ENCODE measurements around the gene NEXN. TPM values are rescaled to one million over a fixed set of nuclear protein-coding genes. Genes with fewer than 3 reads are reported as not detected.

The NEXN gene
- total RNA-seq, 2 donors from 2014 or later = 269 to 295 TPM

DNA sequence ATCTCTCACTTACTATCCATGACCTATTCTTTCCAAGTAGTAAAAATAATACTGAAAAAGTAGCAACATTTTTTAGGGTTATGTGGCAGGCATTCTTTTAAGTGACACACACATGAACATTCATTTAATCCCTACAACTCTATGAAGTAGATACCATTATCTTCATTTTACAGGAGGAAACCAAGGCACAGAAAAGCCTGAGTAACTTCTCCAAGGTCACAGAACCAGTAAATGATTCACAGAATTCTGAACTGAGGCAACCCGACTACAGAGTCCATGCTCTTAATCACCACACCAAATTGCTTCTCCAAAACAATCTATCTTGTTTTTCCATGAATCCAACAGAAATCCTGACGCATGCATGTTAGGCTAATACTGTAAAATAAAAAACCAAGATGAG, 73.0 kb downstream of the NEXN start:
- TF ChIP-seq, protein P1, sequence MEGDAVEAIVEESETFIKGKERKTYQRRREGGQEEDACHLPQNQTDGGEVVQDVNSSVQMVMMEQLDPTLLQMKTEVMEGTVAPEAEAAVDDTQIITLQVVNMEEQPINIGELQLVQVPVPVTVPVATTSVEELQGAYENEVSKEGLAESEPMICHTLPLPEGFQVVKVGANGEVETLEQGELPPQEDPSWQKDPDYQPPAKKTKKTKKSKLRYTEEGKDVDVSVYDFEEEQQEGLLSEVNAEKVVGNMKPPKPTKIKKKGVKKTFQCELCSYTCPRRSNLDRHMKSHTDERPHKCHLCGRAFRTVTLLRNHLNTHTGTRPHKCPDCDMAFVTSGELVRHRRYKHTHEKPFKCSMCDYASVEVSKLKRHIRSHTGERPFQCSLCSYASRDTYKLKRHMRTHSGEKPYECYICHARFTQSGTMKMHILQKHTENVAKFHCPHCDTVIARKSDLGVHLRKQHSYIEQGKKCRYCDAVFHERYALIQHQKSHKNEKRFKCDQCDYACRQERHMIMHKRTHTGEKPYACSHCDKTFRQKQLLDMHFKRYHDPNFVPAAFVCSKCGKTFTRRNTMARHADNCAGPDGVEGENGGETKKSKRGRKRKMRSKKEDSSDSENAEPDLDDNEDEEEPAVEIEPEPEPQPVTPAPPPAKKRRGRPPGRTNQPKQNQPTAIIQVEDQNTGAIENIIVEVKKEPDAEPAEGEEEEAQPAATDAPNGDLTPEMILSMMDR (IDR thresholded peaks at IDR 0.05) = no peak
- Histone ChIP-seq H3K4me3 (no peak overlapping the region), H3K4me1 (no peaks in the 10 kb centered on the region), H3K27ac (no peak overlapping the region), H3K9me3 (no peaks in the 10 kb centered on the region), H3K27me3 (no peaks in the 10 kb centered on the region), H3K36me3 (peaks cover 100% of the 10 kb centered on the region)
- no peak for DNase-seq (ENCODE audit: low spot score)

DNA sequence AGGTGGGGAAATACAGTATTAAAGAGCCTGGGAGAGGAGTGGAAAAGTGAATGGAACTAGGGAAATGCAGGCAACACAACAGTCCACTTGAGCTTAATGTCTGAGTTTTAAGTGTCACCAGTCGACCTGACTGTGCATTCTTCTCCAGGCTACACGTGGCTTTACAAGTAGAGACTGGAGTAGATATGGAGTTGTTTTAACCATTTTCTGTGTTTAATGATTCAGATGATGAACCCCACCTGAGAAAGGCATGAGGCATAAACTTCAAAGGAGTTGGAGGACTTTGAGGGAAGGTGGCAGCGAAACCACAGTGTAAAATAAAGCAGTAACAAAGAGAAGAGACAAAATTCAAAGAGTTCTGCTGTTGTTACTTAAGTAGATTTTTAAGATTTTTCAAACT, 77.9 kb downstream of the NEXN start:
- H3K27me3 ChIP-seq = no peaks in the 10 kb centered on the region
- H3K27ac ChIP-seq = no peak overlapping the region
- peaks cover 0 to 10% of the 10 kb centered on the region in 2 donors for H3K4me1 ChIP-seq
- H3K36me3 ChIP-seq = peaks cover 84% of the 10 kb centered on the region
- H3K9me3 ChIP-seq = no peaks in the 10 kb centered on the region
- TF ChIP-seq, protein P1 (IDR thresholded peaks at IDR 0.05) = no peak
- DNase-seq (ENCODE audit: low spot score) = no peak
- H3K4me3 ChIP-seq = no peak overlapping the region

DNA sequence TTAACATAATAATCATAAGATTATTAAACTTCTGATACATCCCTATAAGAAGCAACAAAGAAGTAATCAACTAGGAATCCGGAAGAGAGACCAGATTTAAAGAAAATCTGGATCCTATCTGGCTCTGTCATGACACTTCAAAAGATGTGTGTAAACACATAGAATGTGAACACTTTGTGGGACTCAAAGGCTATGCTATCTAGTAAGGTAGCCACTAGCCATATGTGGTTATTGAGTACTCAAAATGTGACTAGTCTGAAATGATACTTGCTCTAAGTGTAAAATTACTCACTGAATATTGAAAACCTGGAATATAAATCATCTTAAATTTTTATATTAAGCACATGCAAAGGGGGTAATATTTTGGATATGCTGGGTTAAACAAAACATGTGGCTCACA, 81.8 kb downstream of the NEXN start:
- DNase-seq (ENCODE audit: low spot score) = no peak
- Histone ChIP-seq H3K27me3 (no peaks in the 10 kb centered on the region), H3K4me1 (peaks cover 0 to 28% of the 10 kb centered on the region in 2 donors), H3K4me3 (no peak overlapping the region), H3K27ac (no peak overlapping the region), H3K36me3 (peaks cover 48% of the 10 kb centered on the region), H3K9me3 (no peaks in the 10 kb centered on the region)
- TF ChIP-seq, protein P1 (IDR thresholded peaks at IDR 0.05) = no peak

DNA sequence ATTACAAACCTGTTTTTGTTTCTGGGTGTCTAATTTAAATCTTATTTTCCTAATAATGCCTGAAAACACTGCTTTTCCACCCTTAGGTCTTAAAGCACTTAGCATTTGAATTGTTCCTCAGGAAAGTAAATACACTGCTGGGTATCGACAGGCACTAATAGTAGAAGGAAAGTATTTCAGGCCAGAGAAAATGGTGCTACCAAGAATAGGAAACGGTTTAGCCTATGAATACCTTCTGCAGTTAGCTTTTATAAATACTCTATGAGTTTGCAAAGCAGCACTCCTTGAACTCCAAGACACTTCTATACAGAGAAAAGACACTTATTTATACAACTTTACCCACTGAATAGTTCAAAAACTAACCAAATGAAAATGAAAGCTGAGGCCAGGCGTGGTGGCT, 83.7 kb downstream of the NEXN start:
- no peak overlapping the region for H3K4me3 ChIP-seq
- no peak for DNase-seq (ENCODE audit: low spot score)
- peaks cover 0 to 47% of the 10 kb centered on the region in 2 donors for H3K4me1 ChIP-seq
- H3K9me3 ChIP-seq = no peaks in the 10 kb centered on the region
- H3K27me3 ChIP-seq = no peaks in the 10 kb centered on the region
- TF ChIP-seq, protein P1 (IDR thresholded peaks at IDR 0.05) = no peak
- H3K36me3 ChIP-seq = peaks cover 29% of the 10 kb centered on the region
- no peak overlapping the region for H3K27ac ChIP-seq

DNA sequence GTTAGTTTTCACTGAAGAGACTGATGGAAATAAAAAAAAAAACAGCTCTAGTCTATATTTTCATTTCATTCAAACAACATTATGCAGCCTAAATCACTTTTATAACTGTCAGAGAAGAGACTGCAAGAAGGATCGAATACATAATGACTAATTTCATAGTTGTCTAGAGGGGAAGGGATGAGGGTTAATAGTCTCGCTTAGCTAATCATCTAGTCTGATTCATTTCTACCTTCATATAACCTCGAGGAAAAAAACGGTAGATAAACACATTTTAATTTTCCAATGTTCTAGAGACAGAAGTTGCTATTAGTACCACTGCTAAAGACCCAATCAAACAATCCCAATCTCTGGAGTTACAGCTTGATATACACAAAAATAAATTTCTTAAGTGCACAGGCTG, 87.0 kb downstream of the NEXN start:
- Histone ChIP-seq H3K4me1 (peaks cover 0 to 41% of the 10 kb centered on the region in 2 donors), H3K4me3 (no peak overlapping the region), H3K9me3 (no peaks in the 10 kb centered on the region), H3K27ac (peak overlapping the region in 1 of 2 donors; percentile 4), H3K36me3 (peaks cover 3% of the 10 kb centered on the region), H3K27me3 (no peaks in the 10 kb centered on the region)
- DNase-seq (ENCODE audit: low spot score) = no peak
- TF ChIP-seq, protein P1 (IDR thresholded peaks at IDR 0.05) = no peak

DNA sequence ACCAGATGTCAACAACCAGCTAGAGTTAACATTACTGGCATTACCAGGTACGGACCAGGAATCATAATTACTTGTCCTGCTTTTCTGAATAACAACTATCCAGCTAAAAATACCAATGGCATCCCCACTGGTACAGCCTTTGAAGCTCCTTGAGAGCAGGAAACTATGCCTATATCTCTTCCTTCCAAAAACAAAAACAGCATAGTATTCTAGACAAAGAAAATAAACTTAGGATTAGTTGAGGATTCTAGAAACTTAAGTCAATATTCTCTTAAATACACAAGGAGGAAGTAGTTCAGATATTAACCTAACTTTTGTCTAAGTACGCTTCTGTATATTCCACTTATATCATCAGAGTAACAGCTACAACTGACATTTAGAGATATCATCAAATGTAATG, 87.5 kb downstream of the NEXN start:
- no peaks in the 10 kb centered on the region for H3K27me3 ChIP-seq
- H3K4me3 ChIP-seq = no peak overlapping the region
- no peaks in the 10 kb centered on the region for H3K9me3 ChIP-seq
- TF ChIP-seq, protein P1 (IDR thresholded peaks at IDR 0.05) = no peak
- H3K4me1 ChIP-seq = peaks cover 0 to 46% of the 10 kb centered on the region in 2 donors
- H3K27ac ChIP-seq = peak overlapping the region in 1 of 2 donors; percentile 4
- H3K36me3 ChIP-seq = peaks cover 3% of the 10 kb centered on the region
- DNase-seq (ENCODE audit: low spot score) = no peak
